NCI-H2227 (cell line): ENCODE measurements around the gene ALPK1.

Experiments used
- DNase-seq: peaks from one replicate; lab custom pipeline; 2025; ENCODE audit not compliant: unreplicated experiment; lab: John Stamatoyannopoulos, UW

ALPK1 gene

DNA sequence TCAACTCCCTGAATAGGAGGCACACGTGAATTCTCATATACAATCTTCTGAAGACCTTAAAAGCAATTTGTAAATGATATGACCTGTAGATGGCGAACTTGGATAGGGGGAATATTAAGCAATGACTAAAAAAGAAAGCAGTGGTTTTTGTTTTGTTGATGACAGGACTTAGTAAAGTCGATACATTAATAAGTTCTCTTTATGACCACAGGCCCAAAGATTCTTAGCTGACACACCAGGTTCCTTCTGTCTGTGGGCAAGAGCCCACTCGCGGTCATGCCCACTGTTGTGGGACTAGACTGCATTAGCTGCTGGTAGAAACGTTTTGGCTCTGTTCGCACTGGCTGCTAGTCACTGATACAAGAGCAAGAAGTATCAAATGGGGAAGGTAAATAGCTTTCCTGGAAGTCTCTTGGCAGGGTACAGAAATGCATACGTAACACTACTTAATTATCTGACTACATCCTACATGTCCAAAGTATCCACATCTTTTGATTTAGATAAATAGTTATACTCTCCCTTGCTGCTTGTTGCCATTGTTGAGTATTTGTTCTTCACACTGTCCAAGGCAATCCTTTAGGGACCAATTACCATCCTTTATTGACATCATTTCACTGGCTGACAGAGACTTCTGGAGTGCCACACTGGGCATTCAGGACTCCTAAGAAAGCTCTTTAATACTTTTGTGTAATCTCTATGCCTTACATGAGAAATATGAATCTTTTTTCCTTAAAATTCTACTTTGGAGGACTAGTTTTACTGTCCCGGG, 31.0 kb downstream of the ALPK1 start:
- peak; percentile 55 for DNase-seq

DNA sequence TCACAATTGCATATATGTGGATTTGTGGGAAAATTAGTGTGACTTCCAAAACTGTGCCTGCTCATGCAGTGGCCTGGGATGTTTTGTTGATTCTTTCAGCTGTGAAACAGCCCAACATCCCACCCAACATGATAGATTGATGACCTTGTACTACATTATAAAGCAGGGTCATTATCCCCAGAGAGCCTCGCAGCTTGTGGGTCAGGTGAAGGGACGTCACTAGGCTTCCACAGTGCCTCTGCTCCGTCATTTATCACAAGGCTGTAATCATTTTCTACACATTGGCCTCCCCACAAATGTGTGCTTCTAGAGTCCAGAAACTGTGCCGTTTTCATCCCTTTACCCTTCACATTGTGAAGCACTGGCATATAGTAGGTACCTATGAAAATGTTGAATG, 31.6 kb downstream of the ALPK1 start:
- peak; percentile 5 for DNase-seq

GRCh38 chr4:112329672-112330375, 32.7 kb downstream of the ALPK1 start:
- no peak for DNase-seq

DNA sequence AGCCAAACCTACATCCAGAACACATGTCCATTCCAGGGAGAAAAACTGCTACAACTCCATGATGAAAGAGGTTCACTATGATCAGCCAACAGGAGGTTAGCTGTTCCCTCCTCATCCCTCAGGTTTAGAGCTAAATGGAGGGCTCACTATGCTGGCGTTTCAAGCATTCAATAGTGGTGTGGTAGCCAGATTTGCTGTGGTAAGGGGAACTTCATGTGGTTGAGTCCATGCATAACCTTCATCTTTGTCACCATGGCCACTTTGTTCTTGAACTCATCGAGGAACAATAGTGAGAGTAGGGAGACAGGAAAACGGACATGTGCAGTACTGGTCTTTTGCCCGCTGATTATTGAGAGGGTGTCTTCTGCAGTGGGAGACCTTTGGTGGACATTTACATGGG, 33.8 kb downstream of the ALPK1 start:
- DNase-seq, result no peak

DNA sequence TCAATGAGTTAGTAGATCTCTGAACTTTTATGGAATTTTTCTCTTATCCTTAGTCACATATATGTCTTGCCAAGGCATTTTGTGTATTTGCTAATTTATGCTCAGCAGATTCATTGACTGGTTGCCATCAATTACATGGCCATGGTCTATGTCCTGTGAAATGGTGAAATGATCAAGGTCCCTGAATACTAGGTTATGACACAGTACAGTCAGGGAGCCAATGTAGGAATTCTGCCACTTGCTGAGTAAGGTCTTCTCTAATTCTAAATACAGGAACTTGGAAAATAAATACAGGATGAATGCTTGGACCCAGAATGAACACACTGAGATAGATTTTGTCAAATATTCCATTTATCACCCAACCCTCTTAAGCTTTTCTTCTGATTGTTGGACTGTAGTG, 35.2 kb downstream of the ALPK1 start:
- DNase-seq, result no peak

- DNase-seq, result no peak
These were observed 42.9 kb downstream of the ALPK1 start for GRCh38 chr4:112340023-112340422.

GRCh38 chr4:112341033-112341432, 43.9 kb downstream of the ALPK1 start:
- DNase-seq, result peak; percentile 21

DNA sequence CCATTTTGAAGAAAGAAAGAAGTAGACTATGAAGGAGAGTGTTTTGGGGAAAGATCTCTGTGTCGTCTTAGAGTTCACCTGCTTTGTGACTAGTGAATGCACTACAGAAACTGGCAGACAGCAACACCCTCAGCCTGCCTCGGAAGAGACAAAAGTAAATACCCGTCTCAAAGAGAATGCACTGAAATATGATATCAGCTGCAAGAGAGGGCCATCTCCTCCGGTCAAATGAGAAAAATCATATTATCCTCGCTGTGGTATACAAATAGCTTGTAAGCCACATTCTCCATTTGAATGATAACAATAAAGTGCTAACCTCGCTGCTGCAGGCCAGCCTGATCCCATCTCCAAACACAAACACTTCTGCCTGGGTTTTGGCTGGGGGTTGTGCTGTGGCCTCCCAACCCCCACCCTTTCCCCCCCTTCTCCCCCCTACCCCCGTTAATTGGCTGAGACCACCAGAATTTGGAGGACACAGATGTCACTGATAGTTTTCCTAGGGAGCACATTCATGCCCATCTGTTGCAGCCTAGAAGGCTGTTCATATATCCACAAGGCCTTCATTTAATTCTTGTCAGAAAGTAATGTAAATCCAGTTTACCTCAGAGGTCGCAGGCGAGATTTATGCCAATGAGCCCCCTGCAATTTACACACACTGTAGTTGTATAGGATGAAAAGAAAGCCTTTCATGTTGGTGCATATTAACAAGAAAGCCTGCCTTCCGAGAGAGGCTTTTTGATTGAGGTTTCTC, 46.3 kb downstream of the ALPK1 start:
- peak; percentile 53 for DNase-seq

DNA sequence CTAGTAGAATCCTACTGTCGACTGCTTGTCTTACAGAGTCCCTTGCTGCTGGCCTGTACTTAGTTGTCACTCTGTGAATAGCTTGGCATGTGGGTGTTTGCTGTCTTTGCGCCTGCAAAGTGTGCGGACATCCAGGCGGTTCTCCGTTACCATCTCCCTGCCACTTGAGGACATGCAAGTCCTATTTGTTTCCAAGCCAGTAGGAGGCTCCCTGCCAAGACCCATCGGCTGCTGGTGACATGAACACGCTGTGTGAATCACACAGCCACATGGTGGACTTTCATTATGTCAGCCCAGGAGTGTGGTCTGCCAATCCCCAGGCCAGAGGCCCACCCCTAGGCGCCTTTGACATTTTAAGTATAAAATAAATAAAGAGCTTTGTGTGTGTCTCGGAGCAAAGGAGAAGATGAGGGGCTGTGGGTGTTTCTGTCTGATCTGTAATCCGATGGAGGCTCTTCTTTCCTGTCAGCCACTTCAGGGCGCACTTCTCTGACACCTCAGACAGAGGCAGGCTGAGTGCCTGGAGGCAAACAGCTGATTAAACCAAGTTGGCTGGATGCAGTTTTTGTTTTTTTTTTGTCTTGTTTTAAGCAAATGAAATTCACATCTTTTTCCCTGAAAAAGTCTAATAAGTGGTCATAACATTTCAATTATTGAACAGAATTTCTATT, 51.5 kb downstream of the ALPK1 start:
- DNase-seq, result peak; percentile 53

GRCh38 chr4:112352736-112353135, 55.6 kb downstream of the ALPK1 start:
- DNase-seq, result no peak

GRCh38 chr4:112355662-112356061, 58.5 kb downstream of the ALPK1 start:
- DNase-seq, result no peak

DNA sequence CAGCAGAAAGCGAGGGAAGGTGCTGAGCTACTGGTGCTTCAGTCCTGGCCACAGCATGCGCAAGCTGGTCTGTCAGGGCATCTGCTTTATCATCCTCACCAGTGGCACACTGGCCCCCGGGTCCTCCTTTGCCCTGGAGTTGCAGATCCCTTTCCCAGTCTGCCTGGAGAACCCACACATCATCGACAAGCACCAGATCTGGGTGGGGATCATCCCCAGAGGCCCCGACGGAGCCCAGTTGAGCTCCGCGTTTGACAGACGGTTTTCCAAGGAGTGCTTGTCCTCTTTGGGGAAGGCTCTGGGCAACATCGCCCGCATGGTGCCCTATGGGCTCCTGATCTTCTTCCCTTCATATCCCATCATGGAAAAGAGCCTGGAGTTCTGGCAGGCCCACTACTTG, 60.3 kb downstream of the ALPK1 start:
- DNase-seq, result no peak

DNA sequence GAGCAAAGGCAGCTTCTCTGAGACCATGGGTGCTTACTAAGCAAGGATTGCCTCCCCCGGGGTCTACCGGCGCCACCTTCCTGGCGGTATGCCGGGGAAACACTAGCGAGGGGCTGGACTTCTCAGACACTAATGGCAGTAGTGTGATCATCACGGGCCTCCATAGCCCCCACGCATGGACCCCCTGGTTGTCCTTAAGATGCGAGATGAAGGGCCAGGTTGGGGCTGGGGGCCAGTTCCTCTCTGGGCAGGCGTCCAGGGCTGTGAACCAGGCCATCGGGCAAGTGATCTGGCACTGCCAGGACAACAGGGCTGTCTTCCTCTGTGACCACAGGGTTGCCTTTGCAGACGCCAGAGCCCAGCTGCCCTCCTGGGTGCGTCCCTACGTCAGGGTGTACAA, 60.7 kb downstream of the ALPK1 start:
- DNase-seq, result no peak

DNA sequence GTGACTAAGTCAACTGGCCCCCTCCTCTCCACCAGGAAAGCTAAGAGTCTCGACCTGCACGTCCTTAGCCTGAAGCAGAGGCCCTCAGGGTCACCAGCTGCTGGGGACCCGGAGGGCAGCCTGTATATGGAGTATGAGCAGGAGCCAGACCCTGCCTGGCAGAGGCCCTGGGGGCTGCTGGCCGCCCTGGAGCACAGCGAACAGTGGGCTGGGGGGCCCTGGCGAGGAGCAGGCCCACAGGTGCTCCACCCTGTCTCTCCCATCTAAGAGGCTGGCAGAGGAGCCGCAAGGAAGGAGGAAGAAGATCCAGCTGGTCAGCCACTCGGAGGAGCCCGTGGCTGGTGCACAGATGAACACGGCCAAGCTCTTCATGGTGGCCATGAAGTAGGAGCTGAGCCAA, 61.2 kb downstream of the ALPK1 start:
- no peak for DNase-seq

GRCh38 chr4:112358952-112359749, 62.0 kb downstream of the ALPK1 start:
- no peak for DNase-seq

DNA sequence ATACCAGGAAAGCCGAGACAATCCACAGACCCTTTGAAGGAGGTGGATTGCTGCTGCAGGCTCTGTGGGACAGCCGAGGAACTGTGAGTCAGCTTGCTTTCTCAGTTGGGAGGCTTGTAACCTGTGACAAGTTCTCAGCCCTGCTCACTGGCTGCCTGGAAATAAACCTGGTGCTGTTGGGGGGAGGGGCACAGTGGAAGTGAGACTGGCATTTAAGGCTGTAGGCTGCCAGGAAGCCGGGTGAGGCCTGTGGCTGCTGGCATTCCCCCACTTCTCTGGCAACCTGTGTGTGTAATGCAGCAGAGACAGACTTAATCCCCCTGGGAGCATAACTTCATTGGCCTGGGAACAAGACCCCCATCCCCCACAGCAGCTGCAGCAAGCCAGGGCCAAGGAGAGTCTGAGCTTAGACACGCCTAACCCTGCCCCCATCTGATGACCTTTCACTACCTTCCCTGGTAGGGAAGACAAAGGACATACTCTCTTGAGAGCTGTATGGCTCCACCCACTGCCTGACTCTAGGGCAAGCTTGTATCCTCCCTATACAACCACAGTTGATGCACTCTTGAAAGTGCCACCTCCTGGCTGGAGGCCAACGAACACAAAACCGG, 64.1 kb downstream of the ALPK1 start:
- no peak for DNase-seq

DNA sequence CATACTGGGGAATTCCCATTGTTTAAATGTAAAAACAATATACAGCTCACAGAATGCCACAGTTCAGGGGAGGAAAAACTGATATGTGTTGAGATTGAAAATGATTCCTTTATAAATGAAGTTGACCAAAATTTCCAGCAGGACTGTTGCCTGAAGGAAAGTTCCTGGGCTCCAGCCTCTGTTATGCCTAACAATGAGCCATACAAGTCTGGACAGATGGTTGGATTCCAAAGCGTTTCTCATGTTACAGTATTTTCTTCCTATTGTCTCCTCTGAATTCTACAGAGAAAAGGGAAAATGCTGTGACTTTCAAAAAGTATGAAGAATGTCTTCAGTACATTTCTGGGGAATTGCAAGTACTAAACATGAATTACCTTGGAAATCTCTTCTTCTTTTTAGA, 73.3 kb downstream of the ALPK1 start:
- no peak for DNase-seq

DNA sequence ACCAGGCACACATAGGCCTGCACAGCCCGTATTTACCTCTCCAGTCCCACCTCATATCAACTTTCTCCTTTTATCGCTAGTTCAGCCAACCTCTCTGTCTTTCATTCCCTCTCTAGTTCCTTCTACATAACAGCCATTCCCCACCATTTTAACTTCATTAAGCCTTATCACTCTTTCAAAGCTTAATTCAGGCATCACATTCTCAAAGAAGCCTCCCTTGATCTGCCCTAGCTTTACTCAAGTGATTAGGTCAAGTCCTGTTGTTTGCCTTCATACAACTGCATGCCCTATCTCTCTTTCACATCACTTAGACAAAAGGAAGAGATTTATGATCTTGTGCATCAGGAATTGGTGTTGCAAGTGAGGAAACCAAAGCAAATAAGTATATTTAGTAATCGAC, 74.2 kb downstream of the ALPK1 start:
- DNase-seq, result no peak

GRCh38 chr4:112374850-112375249, 77.7 kb downstream of the ALPK1 start:
- no peak for DNase-seq

GRCh38 chr4:112377171-112377570, 80.0 kb downstream of the ALPK1 start:
- no peak for DNase-seq
